ENCODE results near the gene DTNB. TPM values are rescaled to one million over a fixed set of nuclear protein-coding genes. Genes with fewer than 3 reads are reported as not detected.

DTNB gene
- total and polyA plus RNA-seq, 2 donors (not counting 1 experiment from before 2014, with no cell fraction given): 5.1 to 5.4 TPM

- Histone ChIP-seq H3K79me2 (ENCODE audit: control insufficient read depth, insufficient read depth, low read length) (no peaks in the 10 kb centered on the region), H3K36me3 (ENCODE audit: control insufficient read depth, insufficient read depth, low read length) (no peaks in the 10 kb centered on the region), H3K4me3 (replicated peaks in 1 of 4; ENCODE audit: control extremely low read depth in 1 of 4, insufficient read depth in 1 of 4, low read depth in 3 of 4, low read length in 4 of 4) (no peak overlapping the region), H2AFZ (ENCODE audit: low read length) (no peak overlapping the region), H3K4me1 (ENCODE audit: control insufficient read depth, extremely low read depth, insufficient read depth, low read length) (no peaks in the 10 kb centered on the region), H3K27ac (ENCODE audit: insufficient read depth, low read length) (no peak overlapping the region), H3K4me2 (ENCODE audit: extremely low read depth, insufficient read depth, low read length) (no peak overlapping the region), H3K9me3 (ENCODE audit: control insufficient read depth, insufficient read depth, low read depth, low read length) (no peaks in the 10 kb centered on the region), H3K9ac (ENCODE audit: insufficient read depth, low read length) (no peak overlapping the region), H4K20me1 (ENCODE audit: control insufficient read depth, extremely low read depth, insufficient read depth, low read length) (no peaks in the 10 kb centered on the region), H3K27me3 (ENCODE audit: control insufficient read depth, insufficient read depth, low read length) (no peaks in the 10 kb centered on the region)
- no peak for DNase-seq (ENCODE audit: low read depth in 2 of 2)
- no peak for TF ChIP-seq CTCF (conservative IDR thresholded peaks at IDR 0.05 in 1 of 2, IDR thresholded peaks at IDR 0.05 in 1 of 2; ENCODE audit: low read depth in 1 of 2, low read length in 2 of 2)
- no peak for TF ChIP-seq EZH2 (IDR thresholded peaks at IDR 0.05; ENCODE audit: low read length, missing control alignments)
These were observed 176.0 kb downstream of the DTNB start for GRCh38 chr2:25497229-25497917.

- Histone ChIP-seq H2AFZ (ENCODE audit: low read length) (no peak overlapping the region), H3K27me3 (ENCODE audit: control insufficient read depth, insufficient read depth, low read length) (no peaks in the 10 kb centered on the region), H3K9ac (ENCODE audit: insufficient read depth, low read length) (no peak overlapping the region), H3K79me2 (ENCODE audit: control insufficient read depth, insufficient read depth, low read length) (no peaks in the 10 kb centered on the region), H3K36me3 (ENCODE audit: control insufficient read depth, insufficient read depth, low read length) (no peaks in the 10 kb centered on the region), H3K4me2 (ENCODE audit: extremely low read depth, insufficient read depth, low read length) (no peak overlapping the region), H3K4me3 (replicated peaks in 1 of 4; ENCODE audit: control extremely low read depth in 1 of 4, insufficient read depth in 1 of 4, low read depth in 3 of 4, low read length in 4 of 4) (no peak overlapping the region), H3K4me1 (ENCODE audit: control insufficient read depth, extremely low read depth, insufficient read depth, low read length) (no peaks in the 10 kb centered on the region), H3K27ac (ENCODE audit: insufficient read depth, low read length) (no peak overlapping the region), H4K20me1 (ENCODE audit: control insufficient read depth, extremely low read depth, insufficient read depth, low read length) (no peaks in the 10 kb centered on the region), H3K9me3 (ENCODE audit: control insufficient read depth, insufficient read depth, low read depth, low read length) (no peaks in the 10 kb centered on the region)
- TF ChIP-seq EZH2 (IDR thresholded peaks at IDR 0.05; ENCODE audit: low read length, missing control alignments): no peak
- no peak for TF ChIP-seq CTCF (conservative IDR thresholded peaks at IDR 0.05 in 1 of 2, IDR thresholded peaks at IDR 0.05 in 1 of 2; ENCODE audit: low read depth in 1 of 2, low read length in 2 of 2)
- DNase-seq (ENCODE audit: low read depth in 2 of 2): peak in 1 of 2 donors; percentile 78
These were observed 178.8 kb downstream of the DTNB start for GRCh38 chr2:25494616-25495015.

GRCh38 chr2:25493207-25493606 lies 180.2 kb downstream of the DTNB start:
- Histone ChIP-seq H3K36me3 (ENCODE audit: control insufficient read depth, insufficient read depth, low read length) (no peaks in the 10 kb centered on the region), H3K9ac (ENCODE audit: insufficient read depth, low read length) (no peak overlapping the region), H3K27me3 (ENCODE audit: control insufficient read depth, insufficient read depth, low read length) (no peaks in the 10 kb centered on the region), H3K4me3 (replicated peaks in 1 of 4; ENCODE audit: control extremely low read depth in 1 of 4, insufficient read depth in 1 of 4, low read depth in 3 of 4, low read length in 4 of 4) (no peak overlapping the region), H3K4me2 (ENCODE audit: extremely low read depth, insufficient read depth, low read length) (no peak overlapping the region), H4K20me1 (ENCODE audit: control insufficient read depth, extremely low read depth, insufficient read depth, low read length) (no peaks in the 10 kb centered on the region), H3K4me1 (ENCODE audit: control insufficient read depth, extremely low read depth, insufficient read depth, low read length) (no peaks in the 10 kb centered on the region), H2AFZ (ENCODE audit: low read length) (no peak overlapping the region), H3K9me3 (ENCODE audit: control insufficient read depth, insufficient read depth, low read depth, low read length) (no peaks in the 10 kb centered on the region), H3K79me2 (ENCODE audit: control insufficient read depth, insufficient read depth, low read length) (no peaks in the 10 kb centered on the region), H3K27ac (ENCODE audit: insufficient read depth, low read length) (no peak overlapping the region)
- no peak for DNase-seq (ENCODE audit: low read depth in 2 of 2)
- TF ChIP-seq CTCF (conservative IDR thresholded peaks at IDR 0.05 in 1 of 2, IDR thresholded peaks at IDR 0.05 in 1 of 2; ENCODE audit: low read depth in 1 of 2, low read length in 2 of 2) (no peak), EZH2 (IDR thresholded peaks at IDR 0.05; ENCODE audit: low read length, missing control alignments) (no peak)

All from fibroblast of lung (primary cell).